Mesothelial cell of epicardium (in vitro differentiated cells): ENCODE measurements around the gene METTL16. TPM values are rescaled to one million over a fixed set of nuclear protein-coding genes. Genes with fewer than 3 reads are reported as not detected.
A peak's percentile ranks its signal among the peaks of the same experiment; 100 is the strongest.

Experiments used
- DNase-seq, 2 experiments: peaks; one replicate each; pipeline ENCODE4 v3.0.0; 2021; ENCODE audit warnings: low spot score in 2 of 2; ENCODE audit not compliant: unreplicated experiment in 2 of 2
- H3K27ac Mint-ChIP-seq: 2 replicates; pipeline ENCODE4 v1.8.0; 2021; ENCODE audit warnings: mixed read lengths
- H3K27me3 Mint-ChIP-seq: 2 replicates; pipeline ENCODE4 v1.8.0; 2021; ENCODE audit warnings: low read depth, mixed read lengths
- H3K36me3 Mint-ChIP-seq: 2 replicates; pipeline ENCODE4 v1.8.0; 2021; ENCODE audit warnings: mixed read lengths
- H3K4me1 Mint-ChIP-seq: 2 replicates; pipeline ENCODE4 v1.8.0; 2021; ENCODE audit warnings: mixed read lengths
- H3K4me3 Mint-ChIP-seq: 2 replicates; pipeline ENCODE4 v1.8.0; 2021; ENCODE audit warnings: mild to moderate bottlenecking, moderate library complexity, mixed read lengths
- H3K9me3 Mint-ChIP-seq: 2 replicates; pipeline ENCODE4 v1.8.0; 2021; ENCODE audit warnings: mixed read lengths
- total RNA-seq: library from RNA; stranded (reverse); gene quantifications from 3 replicates; pipeline ENCODE4 v1.2.1, GENCODE V29; 2021
- TF ChIP-seq, protein P1 (sequence below): fragments of 200-600 bp; sonication (generic); IDR thresholded peaks from one replicate; pipeline ENCODE4 v1.5.0; 2021; ENCODE audit warnings: antibody characterized with exemption; ENCODE audit not compliant: unreplicated experiment

The METTL16 gene
- total RNA-seq, 1 donor from 2014 or later, result 42.3 TPM

DNA sequence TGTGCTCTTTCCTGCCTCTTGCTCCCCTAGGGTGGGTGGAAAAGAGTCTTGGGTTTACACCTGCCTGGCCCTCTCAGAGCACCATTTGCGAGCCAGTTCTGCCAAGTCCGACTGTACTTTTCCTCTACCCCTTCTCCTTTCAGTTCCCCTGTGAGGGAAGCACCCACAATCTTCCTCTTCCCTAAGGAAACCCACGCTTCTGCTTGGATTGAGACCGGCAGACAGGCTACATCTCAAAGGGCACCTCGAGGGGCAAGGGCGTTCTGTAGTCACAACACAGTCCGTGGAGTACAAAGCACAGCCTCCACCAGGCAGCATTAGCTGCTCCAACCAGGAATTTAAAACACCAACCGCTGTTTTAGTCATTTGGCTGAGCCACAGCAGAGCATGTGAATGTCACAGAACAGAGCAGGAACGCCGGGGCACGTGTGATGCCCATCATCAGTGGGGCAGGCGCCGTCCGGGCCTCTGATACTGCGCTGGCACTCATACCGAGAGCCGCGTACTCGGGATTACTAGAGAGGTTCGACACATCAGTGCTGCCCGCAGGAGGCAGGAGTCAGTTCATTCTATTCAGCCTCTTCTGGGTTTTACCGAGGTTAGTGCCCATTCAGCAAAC, 97.1 kb downstream of the METTL16 start:
- Mint-ChIP-seq H3K4me1 (no peaks in the 10 kb centered on the region), H3K9me3 (no peaks in the 10 kb centered on the region), H3K27me3 (no peaks in the 10 kb centered on the region), H3K4me3 (no peak overlapping the region), H3K36me3 (peaks cover 10% of the 10 kb centered on the region), H3K27ac (no peak overlapping the region)
- TF ChIP-seq, protein P1, sequence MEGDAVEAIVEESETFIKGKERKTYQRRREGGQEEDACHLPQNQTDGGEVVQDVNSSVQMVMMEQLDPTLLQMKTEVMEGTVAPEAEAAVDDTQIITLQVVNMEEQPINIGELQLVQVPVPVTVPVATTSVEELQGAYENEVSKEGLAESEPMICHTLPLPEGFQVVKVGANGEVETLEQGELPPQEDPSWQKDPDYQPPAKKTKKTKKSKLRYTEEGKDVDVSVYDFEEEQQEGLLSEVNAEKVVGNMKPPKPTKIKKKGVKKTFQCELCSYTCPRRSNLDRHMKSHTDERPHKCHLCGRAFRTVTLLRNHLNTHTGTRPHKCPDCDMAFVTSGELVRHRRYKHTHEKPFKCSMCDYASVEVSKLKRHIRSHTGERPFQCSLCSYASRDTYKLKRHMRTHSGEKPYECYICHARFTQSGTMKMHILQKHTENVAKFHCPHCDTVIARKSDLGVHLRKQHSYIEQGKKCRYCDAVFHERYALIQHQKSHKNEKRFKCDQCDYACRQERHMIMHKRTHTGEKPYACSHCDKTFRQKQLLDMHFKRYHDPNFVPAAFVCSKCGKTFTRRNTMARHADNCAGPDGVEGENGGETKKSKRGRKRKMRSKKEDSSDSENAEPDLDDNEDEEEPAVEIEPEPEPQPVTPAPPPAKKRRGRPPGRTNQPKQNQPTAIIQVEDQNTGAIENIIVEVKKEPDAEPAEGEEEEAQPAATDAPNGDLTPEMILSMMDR, result no peak
- DNase-seq, result no peak

DNA sequence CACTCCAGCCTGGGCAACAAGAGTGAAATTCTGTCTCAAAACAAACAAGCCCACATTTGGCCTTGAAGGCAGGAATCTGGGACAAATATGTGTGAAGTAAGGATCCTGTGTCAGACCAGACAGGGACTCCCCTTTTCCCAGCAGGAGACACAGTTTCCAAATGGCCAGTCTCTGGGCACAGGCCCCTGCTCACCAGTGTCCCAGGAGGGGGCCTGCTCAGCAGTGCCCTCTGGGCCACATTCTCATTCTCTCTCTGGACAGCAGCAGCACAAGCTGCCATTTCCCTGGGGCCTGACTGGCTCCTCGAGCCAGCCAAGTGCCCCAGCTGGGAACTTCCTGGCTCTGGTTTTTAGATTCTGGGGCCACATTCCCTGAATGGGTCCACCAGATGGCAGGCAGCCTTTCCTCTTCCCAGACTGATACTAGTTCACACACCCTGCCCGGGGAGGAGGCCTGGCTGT, 99.1 kb downstream of the METTL16 start:
- H3K4me1 Mint-ChIP-seq, result no peaks in the 10 kb centered on the region
- peaks cover 10% of the 10 kb centered on the region for H3K36me3 Mint-ChIP-seq
- DNase-seq, result no peak
- TF ChIP-seq, protein P1, result no peak
- H3K27me3 Mint-ChIP-seq, result no peaks in the 10 kb centered on the region
- H3K4me3 Mint-ChIP-seq, result no peak overlapping the region
- H3K27ac Mint-ChIP-seq, result no peak overlapping the region
- H3K9me3 Mint-ChIP-seq, result no peaks in the 10 kb centered on the region

DNA sequence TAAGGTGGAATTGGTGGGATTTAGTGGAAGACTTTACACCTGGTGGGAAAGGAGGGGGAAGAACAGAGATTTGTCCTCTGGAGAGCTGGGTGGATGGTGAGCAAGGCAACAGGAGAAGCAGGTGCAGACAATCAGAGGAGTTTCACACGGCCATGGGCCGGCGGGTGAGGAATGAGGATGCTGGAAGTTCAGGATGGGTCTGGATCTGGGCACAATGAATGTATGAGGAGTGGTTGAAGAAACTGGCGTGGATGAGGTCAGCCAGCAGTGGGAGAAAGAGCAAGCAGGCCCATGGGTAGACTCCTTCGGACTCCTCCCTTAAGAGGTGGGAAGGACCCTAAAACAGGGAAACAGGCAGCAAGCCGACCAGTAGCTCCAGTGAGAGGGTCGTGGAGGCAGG, 100.7 kb downstream of the METTL16 start:
- no peak overlapping the region for H3K4me3 Mint-ChIP-seq
- H3K27me3 Mint-ChIP-seq, result no peaks in the 10 kb centered on the region
- TF ChIP-seq, protein P1, result no peak
- no peak for DNase-seq
- no peaks in the 10 kb centered on the region for H3K9me3 Mint-ChIP-seq
- H3K36me3 Mint-ChIP-seq, result peaks cover 10% of the 10 kb centered on the region
- no peak overlapping the region for H3K27ac Mint-ChIP-seq
- H3K4me1 Mint-ChIP-seq, result peaks cover 9% of the 10 kb centered on the region

GRCh38 chr17:2406903-2407790, 104.5 kb downstream of the METTL16 start:
- no peak overlapping the region for H3K4me3 Mint-ChIP-seq
- H3K36me3 Mint-ChIP-seq, result peaks cover 6% of the 10 kb centered on the region
- no peaks in the 10 kb centered on the region for H3K9me3 Mint-ChIP-seq
- no peak for DNase-seq
- peaks cover 13% of the 10 kb centered on the region for H3K4me1 Mint-ChIP-seq
- TF ChIP-seq, protein P1, result no peak
- H3K27ac Mint-ChIP-seq, result peak overlapping the region; percentile 68
- no peaks in the 10 kb centered on the region for H3K27me3 Mint-ChIP-seq

DNA sequence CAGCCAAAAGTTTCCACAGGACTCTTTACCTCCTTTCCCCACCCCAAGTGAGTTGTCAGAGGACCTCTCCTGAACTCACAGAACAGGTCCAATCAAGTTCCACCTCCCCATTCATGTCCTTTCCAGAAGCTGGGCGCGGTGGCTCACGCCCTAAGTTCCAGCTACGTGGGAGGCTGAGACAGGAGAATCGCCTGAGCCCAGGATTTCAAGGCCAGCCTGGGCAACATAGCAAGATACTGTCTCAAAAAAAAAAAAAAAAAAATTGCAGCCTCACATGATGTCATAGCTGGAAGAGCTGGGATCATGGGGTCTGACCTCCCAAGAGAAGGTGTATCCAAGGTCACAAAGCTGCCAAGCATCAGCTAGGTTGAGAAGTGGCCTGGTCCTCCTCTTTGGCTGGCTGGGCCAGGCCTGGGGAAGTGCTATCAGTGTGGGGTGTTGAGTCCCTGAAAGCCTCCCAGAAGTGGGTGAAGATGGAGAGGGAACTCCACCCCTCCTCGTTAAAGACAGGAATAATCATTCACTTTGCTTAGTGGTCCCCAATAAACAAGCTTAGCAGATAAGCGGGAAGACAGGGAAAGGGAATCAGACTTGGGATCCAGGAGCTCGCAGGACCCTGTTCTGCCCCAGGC, 105.3 kb downstream of the METTL16 start:
- Mint-ChIP-seq H3K4me1 (peaks cover 13% of the 10 kb centered on the region), H3K4me3 (no peak overlapping the region), H3K27ac (peak overlapping the region; percentile 68), H3K36me3 (peaks cover 6% of the 10 kb centered on the region), H3K9me3 (no peaks in the 10 kb centered on the region), H3K27me3 (no peaks in the 10 kb centered on the region)
- TF ChIP-seq, protein P1, result no peak
- no peak for DNase-seq
